Tibial artery (tissue), 4 donors: Measurements from ENCODE around the gene TSPAN32.

ENCODE experiments used
- DNase-seq, 2 donors: peaks; one replicate each; pipeline ENCODE4 v3.0.0-alpha.2; 2019
- H3K27ac ChIP-seq, 2 donors: fragments of 200-600 bp; sonication (generic) in 1 of 2; 1 replicate in 1 of 2; 2 replicates in 1 of 2; pipeline ENCODE4 v1.5.1; 2018 to 2019; ENCODE audit warnings: mild to moderate bottlenecking in 1 of 2
- H3K27me3 ChIP-seq, 2 donors: fragments of 200-600 bp; sonication (generic) in 1 of 2; one replicate each; pipeline versions ENCODE4 v1.5.1 to v1.6.0; 2016 to 2019
- H3K36me3 ChIP-seq, 3 donors: fragments of 200-600 bp; sonication (generic) in 2 of 3; one replicate each; pipeline ENCODE4 v1.5.1; 2016 to 2019; ENCODE audit warnings: mild to moderate bottlenecking in 2 of 3
- H3K4me1 ChIP-seq, 4 donors: fragments of 200-600 bp; sonication (generic) in 2 of 4; 1 replicate in 3 of 4; 2 replicates in 1 of 4; pipeline ENCODE4 v1.5.1; 2016 to 2019
- H3K4me3 ChIP-seq, 2 donors: fragments of 200-600 bp; sonication (generic) in 1 of 2; 1 replicate in 1 of 2; 2 replicates in 1 of 2; pipeline ENCODE4 v1.5.1; 2018 to 2019; ENCODE audit warnings: mild to moderate bottlenecking in 2 of 2
- H3K9me3 ChIP-seq, 3 donors: fragments of 200-600 bp; sonication (generic) in 1 of 3; one replicate each; pipeline ENCODE4 v1.5.1; 2016 to 2019
- CTCF ChIP-seq, 2 experiments: fragments of 200-600 bp in 1 of 2; fragments of 450-650 bp in 1 of 2; IDR thresholded peaks; one replicate each; pipeline ENCODE4 v1.5.1; 2017 to 2019; ENCODE audit warnings: antibody characterized with exemption in 2 of 2, mild to moderate bottlenecking in 1 of 2, moderate library complexity in 1 of 2
- intact Hi-C: fragments of 100-400 bp; cut with DNase I; formaldehyde crosslinking; loops from one replicate; pipeline ENCODE4 v1.15.0; 2023; ENCODE audit warnings: low total_unique reads

Gene TSPAN32

GRCh38 chr11:2268729-2269600 is 32.8 kb upstream of the TSPAN32 start:
- Histone ChIP-seq H3K27ac (no peak overlapping the region), H3K4me3 (peak overlapping the region; percentile 39 to 53), H3K4me1 (peaks cover 0 to 27% (median 21%) of the 10 kb centered on the region in 4 donors), H3K27me3 (peaks cover 0 to 63% of the 10 kb centered on the region in 2 donors), H3K9me3 (no peaks in the 10 kb centered on the region), H3K36me3 (no peaks in the 10 kb centered on the region)
- intact Hi-C loops: no loop called here
- TF ChIP-seq CTCF (IDR thresholded peaks at IDR 0.05): no peak
- DNase-seq: peak; percentile 47 to 66

GRCh38 chr11:2269601-2270321 is 32.1 kb upstream of the TSPAN32 start:
- peak overlapping the region; percentile 39 to 53 for H3K4me3 ChIP-seq
- peaks cover 0 to 27% (median 21%) of the 10 kb centered on the region in 4 donors for H3K4me1 ChIP-seq
- no peaks in the 10 kb centered on the region for H3K9me3 ChIP-seq
- peak in 1 of 2 donors; percentile 58 for DNase-seq
- peaks cover 0 to 70% of the 10 kb centered on the region in 2 donors for H3K27me3 ChIP-seq
- H3K36me3 ChIP-seq: no peaks in the 10 kb centered on the region
- TF ChIP-seq CTCF (IDR thresholded peaks at IDR 0.05): no peak
- H3K27ac ChIP-seq: no peak overlapping the region
- intact Hi-C loops: no loop called here

GRCh38 chr11:2270322-2271076 is 31.3 kb upstream of the TSPAN32 start, which contains the start of gene ASCL2:
ASCL2 (minus strand) TSS chr11:2270588; CDS start chr11:2270332, 256 bp downstream.
- Histone ChIP-seq H3K9me3 (no peaks in the 10 kb centered on the region), H3K36me3 (no peaks in the 10 kb centered on the region), H3K27me3 (peaks cover 0 to 73% of the 10 kb centered on the region in 2 donors), H3K27ac (no peak within 1 kb of the TSS), H3K4me1 (peaks cover 0 to 27% (median 21%) of the 10 kb centered on the region in 4 donors), H3K4me3 (peak within 1 kb of the TSS; percentile 39 to 53)
- TF ChIP-seq CTCF (IDR thresholded peaks at IDR 0.05): no peak
- intact Hi-C loops: no loop called here
- peak in 1 of 2 donors; percentile 56 for DNase-seq

- Histone ChIP-seq H3K9me3 (no peaks in the 10 kb centered on the region), H3K27ac (no peak overlapping the region), H3K4me1 (peaks cover 0 to 27% (median 21%) of the 10 kb centered on the region in 4 donors), H3K4me3 (peak overlapping the region; percentile 14 to 53), H3K27me3 (peaks cover 0 to 78% of the 10 kb centered on the region in 2 donors), H3K36me3 (no peaks in the 10 kb centered on the region)
- DNase-seq: peak; percentile 38 to 71
- intact Hi-C loops: no loop called here
- TF ChIP-seq CTCF (IDR thresholded peaks at IDR 0.05): no peak
Measured at GRCh38 chr11:2271077-2271326, 30.8 kb upstream of the TSPAN32 start.
